HK-2 (cell line): Measurements from ENCODE around the gene SLC66A2.

Source experiments
- DNase-seq: peaks from one replicate; pipeline ENCODE4 v3.0.0-alpha.2; 2018; ENCODE audit not compliant: unreplicated experiment

Gene SLC66A2

DNA sequence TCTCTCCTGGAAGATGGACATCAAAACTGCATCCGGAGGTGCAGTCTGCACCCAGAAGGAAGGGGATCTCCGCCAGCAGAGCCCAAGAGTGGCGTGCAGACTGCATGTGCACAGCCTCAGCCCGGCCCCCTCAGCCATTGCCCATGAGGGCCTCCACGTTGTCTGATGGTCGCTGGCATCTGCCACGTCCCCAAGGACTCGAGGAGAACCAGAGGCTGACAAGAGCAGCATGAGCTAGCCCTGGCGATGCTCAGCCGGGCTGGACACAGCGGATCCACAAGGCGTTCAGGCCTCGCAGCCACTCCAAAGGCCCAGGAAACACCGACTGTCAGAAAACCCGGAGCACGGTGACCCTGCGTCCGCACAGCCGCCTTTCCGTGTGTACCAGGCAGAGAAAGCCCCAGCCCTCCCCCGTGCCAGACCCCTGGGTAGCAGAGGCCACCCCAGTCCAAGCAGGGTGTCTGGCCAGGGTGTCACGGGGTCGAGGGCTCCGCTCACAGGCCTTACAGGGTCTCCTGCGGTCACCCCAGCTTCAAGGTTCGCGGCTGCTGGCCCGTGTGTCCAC is 48.3 kb downstream of the SLC66A2 start:
- no peak for DNase-seq

DNA sequence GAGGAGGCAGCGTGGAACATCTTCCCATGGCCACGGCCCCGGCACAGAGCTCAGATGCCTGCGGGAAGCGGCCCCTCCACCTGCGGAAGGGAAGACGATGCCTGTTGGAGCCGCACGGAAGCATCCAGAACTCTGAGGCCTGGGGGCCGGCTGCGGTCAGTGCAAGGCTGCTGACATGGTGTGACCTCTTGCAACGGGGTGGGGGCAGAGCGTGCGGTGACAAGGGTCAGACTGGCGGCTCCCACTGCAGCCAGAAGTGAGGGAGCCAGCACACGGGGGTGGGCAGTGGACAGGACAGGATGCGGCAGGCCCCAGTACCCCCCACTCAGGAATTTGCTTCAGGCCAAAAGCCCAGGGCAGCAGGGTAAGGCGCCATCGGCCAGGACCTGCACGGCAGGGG is 48.8 kb downstream of the SLC66A2 start:
- no peak for DNase-seq

GRCh38 chr18:79902075-79902474 is 49.4 kb downstream of the SLC66A2 start:
- no peak for DNase-seq

GRCh38 chr18:79901665-79902064 is 49.8 kb downstream of the SLC66A2 start:
- no peak for DNase-seq

GRCh38 chr18:79900610-79901570 is 50.6 kb downstream of the SLC66A2 start:
- DNase-seq: no peak

DNA sequence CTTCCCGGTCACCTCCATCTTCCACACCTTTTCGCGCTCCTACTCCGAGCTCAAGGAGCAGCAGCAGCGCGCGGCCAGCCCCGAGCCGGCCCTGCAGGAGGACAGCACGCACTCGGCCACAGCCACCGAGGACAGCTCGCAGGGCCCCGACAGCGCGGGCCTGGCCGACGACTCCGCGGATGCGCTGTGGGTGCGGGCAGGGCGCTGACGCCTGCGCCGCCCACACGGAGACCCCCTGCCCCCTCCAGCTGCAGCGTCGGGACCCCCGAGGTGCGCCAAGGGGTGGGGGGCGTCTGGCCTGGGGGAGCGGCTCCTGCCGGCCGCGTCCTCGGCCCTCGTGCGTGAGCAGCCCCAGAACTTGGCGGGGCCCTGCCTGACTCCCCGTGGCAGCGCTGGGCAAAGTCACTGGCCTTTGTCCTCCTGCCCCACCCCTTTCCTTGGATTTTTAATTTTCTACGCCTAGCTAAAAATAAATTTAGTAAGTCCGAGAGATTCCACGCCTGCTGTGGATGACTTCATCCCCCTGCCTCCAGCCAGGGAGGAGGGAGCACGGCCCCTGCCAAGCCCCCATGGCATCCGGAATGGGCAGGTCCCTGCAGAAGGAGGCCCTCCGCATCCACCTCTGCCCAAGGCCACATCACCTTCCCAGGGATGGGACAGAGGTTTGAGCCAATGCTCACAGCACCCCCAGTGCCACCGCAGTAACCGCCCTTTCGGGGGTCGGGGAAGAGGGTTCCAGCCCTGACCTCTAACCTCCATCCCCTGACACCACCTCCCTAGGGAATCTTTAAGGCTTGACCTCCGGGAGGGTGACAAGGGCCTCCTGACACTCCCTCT is 51.6 kb downstream of the SLC66A2 start:
- no peak for DNase-seq

GRCh38 chr18:79898952-79899608 is 52.4 kb downstream of the SLC66A2 start:
- DNase-seq: no peak

- no peak for DNase-seq
These were observed 53.4 kb downstream of the SLC66A2 start for GRCh38 chr18:79897940-79898625.

GRCh38 chr18:79896738-79897137 is 54.7 kb downstream of the SLC66A2 start:
- DNase-seq: no peak

GRCh38 chr18:79890674-79891073 is 60.8 kb downstream of the SLC66A2 start:
- DNase-seq: no peak

DNA sequence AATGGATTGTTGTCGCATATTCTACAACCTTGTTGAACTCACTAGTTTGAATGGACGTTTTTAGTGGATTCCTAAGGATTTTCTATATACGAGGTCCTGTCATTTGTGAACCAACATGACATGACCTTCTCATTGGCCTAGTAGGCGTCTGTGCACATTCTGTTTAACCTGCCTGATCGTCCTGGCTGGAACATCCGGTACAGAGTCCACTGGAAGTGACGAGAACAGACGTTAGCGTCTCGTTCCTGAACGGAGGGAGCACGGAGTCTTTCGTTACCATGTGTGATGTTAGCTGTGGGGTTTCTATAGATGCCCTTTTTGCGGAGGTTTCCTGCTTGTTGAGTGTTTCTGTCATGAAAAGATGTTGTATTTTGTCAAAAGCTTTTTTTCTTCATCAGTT is 61.9 kb downstream of the SLC66A2 start:
- DNase-seq: no peak

DNA sequence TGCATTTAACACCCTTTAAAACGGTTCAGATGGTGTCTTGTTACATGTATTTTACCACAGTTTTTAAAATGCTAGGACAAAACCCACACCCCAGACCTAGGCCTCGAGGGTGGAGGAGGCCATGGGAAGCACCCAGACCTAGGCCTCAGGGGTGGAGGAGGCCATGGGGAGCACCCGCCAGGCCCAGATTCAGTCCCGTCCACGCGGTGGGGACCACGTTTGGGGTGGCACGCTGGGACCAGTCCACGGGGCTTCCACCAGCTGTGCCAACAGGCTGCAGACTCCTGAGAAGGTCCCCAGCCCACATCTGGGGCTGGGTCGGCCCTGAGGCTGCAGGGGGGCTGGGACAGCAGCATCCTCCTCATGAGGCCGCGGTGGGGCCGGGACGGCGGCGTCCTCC is 63.4 kb downstream of the SLC66A2 start:
- no peak for DNase-seq

DNA sequence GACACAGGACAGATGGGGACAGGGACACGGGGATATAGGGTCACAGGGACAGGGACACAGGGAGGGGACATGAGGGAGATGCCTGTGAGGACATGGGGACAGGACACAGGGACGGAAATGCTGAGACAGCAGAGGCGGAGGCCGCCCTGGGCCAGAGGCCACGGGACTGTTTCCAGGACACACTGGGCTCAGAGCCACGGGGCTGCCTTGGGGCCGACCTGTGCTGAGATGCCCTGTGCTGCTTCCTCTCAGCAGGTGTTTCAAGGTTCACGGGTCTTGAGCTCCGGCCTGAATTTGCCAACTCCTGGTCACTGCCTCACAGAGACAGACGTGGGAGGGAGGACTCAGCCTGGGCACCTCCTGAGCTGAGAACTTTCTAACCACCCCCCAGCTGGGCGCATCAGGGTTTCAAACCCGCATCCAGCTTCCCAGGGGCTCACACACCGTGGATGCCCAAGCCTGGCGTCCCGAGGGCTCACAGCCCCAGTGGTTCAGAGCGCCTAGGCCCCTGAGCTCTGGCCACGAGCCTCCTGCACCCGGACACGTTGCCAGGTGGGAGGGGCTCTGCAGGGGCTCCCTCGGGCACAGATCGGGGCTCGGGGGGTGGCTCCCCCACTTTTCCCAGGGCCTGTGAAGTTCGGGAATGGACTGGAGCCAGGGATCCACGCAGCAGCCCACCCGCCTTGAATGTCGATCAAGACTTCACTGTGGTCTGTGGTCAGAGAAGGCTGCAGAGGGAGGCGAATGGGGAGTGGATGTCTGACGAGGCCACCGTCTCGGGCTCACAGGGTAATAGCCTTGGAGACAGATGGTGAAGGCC is 64.1 kb downstream of the SLC66A2 start:
- DNase-seq: no peak

DNA sequence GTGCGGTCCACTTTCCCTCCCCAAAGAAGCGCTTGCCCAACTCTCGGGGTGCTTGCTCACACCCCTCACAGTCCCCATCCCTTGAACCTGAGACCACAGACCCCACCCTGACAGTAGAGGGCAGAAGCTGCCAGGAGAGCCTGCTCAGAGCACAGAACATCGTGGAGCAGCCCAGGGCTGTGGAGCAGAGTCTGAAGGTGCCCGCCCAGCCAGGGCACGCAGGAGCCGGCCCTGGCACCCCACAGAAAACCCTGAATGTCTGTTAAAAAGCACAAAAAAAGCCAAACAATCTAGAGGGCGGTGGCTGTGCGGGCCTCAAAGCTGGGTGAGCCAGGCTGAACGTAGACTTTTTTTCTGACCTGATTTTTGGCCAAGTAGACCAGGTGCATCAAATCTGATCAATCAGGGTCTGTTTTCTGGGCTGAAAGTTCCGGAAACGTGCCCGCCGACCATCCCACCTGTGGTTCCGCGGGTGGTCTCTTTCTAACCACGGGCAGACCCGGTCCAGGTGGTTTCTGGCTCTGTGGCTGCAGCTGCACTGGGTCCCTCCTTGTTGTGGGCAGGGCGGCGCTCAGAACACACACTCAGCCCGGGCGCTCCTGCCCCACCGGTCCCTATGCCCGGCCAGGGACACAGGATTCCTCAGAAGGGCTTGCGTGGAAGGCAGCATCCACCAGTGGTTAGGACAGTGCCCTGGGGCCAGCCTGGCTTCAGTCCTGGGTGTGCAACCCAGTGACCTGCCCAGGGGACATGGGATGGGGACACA is 66.3 kb downstream of the SLC66A2 start:
- DNase-seq: no peak

GRCh38 chr18:79884294-79884962 is 67.0 kb downstream of the SLC66A2 start:
- DNase-seq: no peak

DNA sequence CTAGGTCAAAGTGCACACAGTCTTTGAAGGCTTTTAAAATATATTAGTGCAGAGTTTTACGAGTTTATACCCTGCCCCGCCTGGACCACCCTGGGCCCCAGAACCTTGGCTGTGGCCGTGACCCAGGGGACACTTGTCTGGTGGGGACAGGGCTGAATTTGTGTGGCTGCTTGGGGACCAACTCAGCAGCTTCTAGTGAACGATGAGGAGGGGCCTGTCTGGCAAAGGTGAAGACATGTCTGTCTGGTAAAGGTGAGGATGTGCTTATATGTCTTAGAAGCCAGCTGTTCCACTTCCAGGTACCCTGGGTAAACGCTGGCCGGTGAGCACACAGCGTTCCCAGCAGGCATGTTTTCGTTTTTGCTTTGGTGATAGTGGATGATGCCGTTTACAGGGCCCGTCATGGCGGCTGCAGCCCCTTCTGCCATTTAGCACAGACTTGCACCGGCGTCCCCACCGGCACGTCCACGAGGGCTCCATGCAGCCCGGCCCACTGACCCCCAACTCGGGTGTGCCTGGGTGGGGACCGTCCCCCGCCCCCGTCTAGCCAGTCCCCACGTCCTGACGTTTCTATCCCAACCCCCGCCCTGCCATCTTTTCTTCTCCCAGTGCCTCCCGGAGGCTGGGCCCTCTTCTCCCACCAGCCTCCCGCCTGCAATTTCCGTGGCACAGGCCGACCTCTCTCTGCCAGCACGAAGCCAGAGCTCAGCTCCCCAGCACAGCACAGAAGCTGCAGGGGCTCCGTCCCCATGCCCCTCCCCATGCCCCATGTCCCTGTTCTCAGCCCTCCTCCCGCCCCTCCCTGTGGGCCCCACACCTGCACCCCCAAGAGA is 67.8 kb downstream of the SLC66A2 start:
- no peak for DNase-seq

DNA sequence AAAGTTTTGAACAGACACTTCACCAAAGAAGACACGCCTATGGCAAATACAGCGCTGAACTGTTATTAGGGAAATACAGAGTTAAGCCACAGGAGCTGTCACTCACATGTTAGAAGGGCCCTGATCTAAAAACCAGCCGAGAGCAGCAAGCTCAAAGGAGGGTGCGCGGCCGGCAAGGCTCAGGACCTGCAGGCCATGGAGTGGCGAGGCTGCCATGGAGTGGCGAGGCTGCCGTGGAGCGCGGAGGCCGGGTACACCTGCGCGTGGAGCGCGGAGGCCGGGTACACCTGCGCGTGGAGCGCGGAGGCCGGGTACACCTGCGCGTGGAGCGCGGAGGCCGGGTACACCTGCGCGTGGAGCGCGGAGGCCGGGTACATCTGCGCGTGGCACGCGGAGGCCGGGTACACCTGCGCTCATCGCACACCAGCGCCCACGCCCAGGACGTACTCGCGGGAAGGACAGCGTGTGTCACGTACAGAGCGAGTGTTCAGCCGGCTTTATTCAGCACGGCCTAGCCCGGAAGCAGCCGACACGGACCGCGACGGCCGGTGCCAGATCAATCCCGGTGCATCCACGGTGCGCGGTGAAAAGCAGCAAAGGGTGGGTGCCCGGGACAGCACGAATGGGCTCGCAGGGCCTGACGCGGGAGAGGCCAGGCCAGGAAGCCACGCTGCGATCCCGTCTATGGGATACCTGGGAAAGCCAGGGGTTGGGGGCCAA is 68.8 kb downstream of the SLC66A2 start:
- DNase-seq: no peak

DNA sequence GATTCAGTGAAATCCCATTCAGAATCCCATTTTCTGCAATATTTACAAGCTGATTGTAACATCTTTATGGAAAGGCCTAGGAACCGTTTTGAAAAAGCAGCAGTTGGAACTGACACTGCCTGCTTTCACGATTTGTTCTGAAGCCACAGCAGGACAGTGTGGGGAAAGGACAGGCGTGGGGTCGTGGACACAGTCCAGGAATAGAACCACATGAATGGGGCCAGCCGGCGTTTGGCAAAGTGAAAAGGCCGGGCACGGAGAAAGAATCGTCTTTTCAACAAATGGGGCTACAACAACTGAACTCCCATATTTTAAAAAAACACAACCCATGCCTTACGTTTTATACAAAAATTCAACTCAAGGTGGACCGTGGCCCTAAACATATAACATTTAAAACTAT is 69.8 kb downstream of the SLC66A2 start:
- DNase-seq: no peak
